NT2/D1 (cell line): ENCODE data around the gene UBE2Q2.

Experiments used
- SUZ12 ChIP-seq: IDR thresholded peaks from 2 replicates; pipeline ENCODE4 v1.6.1; 2011; ENCODE audit not compliant: insufficient read length, insufficient read depth; ENCODE audit errors: extremely low read depth
- YY1 ChIP-seq: IDR thresholded peaks from 2 replicates; pipeline ENCODE4 v1.6.1; 2011; ENCODE audit not compliant: insufficient read length, insufficient read depth
- ZNF274 ChIP-seq: IDR thresholded peaks from 2 replicates; pipeline ENCODE4 v1.6.1; 2011; ENCODE audit warnings: mild to moderate bottlenecking, low read depth, low read length

DNA sequence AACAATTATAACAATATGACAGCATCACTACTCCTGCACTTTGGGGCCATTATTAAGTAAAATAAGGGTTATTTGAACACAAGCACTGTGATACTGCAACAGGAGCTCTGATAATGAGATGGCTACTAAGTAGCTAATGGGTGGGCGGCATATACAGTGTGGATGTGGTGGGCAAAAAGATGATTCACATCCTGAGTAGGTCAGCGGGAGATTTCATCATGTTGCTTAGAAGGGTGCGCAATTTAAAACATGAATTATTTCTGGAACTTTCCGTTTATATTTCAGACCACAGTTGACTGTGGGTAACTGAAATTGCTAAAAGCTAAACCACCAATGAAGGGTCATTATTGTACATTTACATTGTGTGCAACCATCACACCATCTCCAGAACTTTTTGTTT is 102.7 kb downstream of the UBE2Q2 start:
- TF ChIP-seq YY1 (no peak), ZNF274 (no peak), SUZ12 (no peak)
